Measurements from ENCODE around the gene AHRR.

AHRR gene

DNA sequence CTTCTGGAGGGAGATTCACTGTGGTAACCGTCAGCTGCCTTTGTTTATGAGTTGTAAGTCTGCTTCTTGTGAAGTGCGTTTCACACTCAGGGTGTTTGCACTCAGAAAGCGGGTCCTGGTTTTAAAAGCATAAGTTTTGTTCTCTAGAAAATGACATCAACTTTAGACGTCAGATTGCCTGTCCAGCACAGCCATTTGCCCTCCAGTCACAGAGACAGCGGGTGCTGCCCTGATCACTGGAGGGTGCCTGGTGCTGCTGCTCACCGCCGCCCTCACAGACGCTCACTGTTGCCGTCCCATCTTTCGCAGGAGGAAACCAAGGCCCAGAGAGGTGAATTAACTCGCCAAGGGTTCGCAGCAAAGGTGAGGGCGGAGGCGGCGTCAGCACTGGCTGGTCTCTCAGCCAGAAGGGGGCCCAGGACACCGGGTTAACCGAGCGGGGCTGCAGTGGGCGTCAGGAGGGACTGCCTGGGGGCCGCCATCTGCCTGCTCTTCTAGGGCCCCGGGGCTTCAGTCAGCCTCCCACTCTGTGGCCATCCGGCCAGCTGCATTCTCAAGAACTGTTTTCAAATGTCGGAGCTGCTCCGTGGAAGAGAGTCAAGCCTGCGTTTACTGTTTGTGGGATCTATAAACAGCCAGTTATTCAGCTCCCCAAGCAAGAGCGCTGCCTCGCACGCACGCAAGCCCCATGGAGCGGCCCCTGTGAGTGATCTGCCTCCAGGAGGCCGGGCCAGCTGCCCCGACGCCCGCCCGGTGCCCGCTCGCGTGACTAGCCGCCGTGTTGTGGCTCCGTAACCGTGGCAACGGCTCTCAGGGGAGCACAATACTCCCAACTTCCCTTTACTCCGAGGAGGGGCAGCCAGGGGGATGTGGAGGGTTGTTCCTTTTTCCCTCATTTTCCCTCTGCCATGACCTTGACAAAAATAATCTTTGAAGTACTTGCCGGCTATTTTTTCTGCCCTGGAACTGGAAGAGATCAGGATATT, 78.1 kb downstream of the AHRR start:
- Histone ChIP-seq H3K79me2 (ENCODE audit: insufficient read depth, low read length) (no peaks in the 10 kb centered on the region), H3K27ac (ENCODE audit: low read depth, low read length, poor library complexity, severe bottlenecking) (peak overlapping the region; percentile 96), H3K9me2 (ENCODE audit: low read depth, low read length) (no peaks in the 10 kb centered on the region), H4K20me1 (ENCODE audit: insufficient read depth, low read length) (no peaks in the 10 kb centered on the region), H3F3A (ENCODE audit: insufficient read depth, low read length) (no peaks in the 10 kb centered on the region), H3K4me1 (ENCODE audit: insufficient read depth, low read length, severe bottlenecking) (peaks cover 68% of the 10 kb centered on the region), H3K27me3 (ENCODE audit: insufficient read depth, low read length) (no peaks in the 10 kb centered on the region), H3K4me2 (ENCODE audit: low read length) (peak overlapping the region; percentile 60), H3K9ac (ENCODE audit: low read length) (peak overlapping the region; percentile 65), H2AFZ (ENCODE audit: low read length) (no peak overlapping the region), H3K36me3 (ENCODE audit: insufficient read depth, low read length) (peaks cover 6% of the 10 kb centered on the region; the same call in 1 of the 2 replicates), H3K9me3 (ENCODE audit: low read length) (no peaks in the 10 kb centered on the region), H3K4me3 (ENCODE audit: low read depth, low read length, poor library complexity, severe bottlenecking) (peak overlapping the region; percentile 33)
- TF ChIP-seq CTCF (IDR thresholded peaks at IDR 0.05; ENCODE audit: low read length), result peak; percentile 28; the same call in 1 of the 2 replicates
- no peak for TF ChIP-seq EZH2 (IDR thresholded peaks at IDR 0.05; ENCODE audit: borderline replicate concordance, low read length)

- Histone ChIP-seq H4K20me1 (ENCODE audit: insufficient read depth, low read length) (no peaks in the 10 kb centered on the region), H3K4me2 (ENCODE audit: low read length) (peak overlapping the region; percentile 60; the same call in 1 of the 2 replicates), H3K4me1 (ENCODE audit: insufficient read depth, low read length, severe bottlenecking) (peaks cover 59% of the 10 kb centered on the region), H3K79me2 (ENCODE audit: insufficient read depth, low read length) (no peaks in the 10 kb centered on the region), H3F3A (ENCODE audit: insufficient read depth, low read length) (no peaks in the 10 kb centered on the region), H3K9me2 (ENCODE audit: low read depth, low read length) (no peaks in the 10 kb centered on the region), H3K36me3 (ENCODE audit: insufficient read depth, low read length) (peaks cover 6% of the 10 kb centered on the region; the same call in 1 of the 2 replicates), H3K4me3 (ENCODE audit: low read depth, low read length, poor library complexity, severe bottlenecking) (peak overlapping the region; percentile 33), H2AFZ (ENCODE audit: low read length) (no peak overlapping the region), H3K27ac (ENCODE audit: low read depth, low read length, poor library complexity, severe bottlenecking) (peak overlapping the region; percentile 96), H3K9ac (ENCODE audit: low read length) (peak overlapping the region; percentile 30; the same call in 1 of the 2 replicates), H3K27me3 (ENCODE audit: insufficient read depth, low read length) (no peaks in the 10 kb centered on the region), H3K9me3 (ENCODE audit: low read length) (no peaks in the 10 kb centered on the region)
- TF ChIP-seq CTCF (IDR thresholded peaks at IDR 0.05; ENCODE audit: low read length), result no peak
- TF ChIP-seq EZH2 (IDR thresholded peaks at IDR 0.05; ENCODE audit: borderline replicate concordance, low read length), result no peak
Observed at GRCh38 chr5:400282-401145, 79.0 kb downstream of the AHRR start.
